H4 (cell line): ENCODE results near the gene MAGI2. TPM values are rescaled to one million over a fixed set of nuclear protein-coding genes. Genes with fewer than 3 reads are reported as not detected.
A peak's percentile ranks its signal among the peaks of the same experiment; 100 is the strongest.

Experiments
- DNase-seq: peaks from one replicate; pipeline ENCODE4 v3.0.0-alpha.2; 2015; ENCODE audit warnings: low spot score
- total RNA-seq: library from RNA; depleted of rRNA; stranded (reverse); fragments of >200 nt; shearing (Covaris generic); gene quantifications from 2 replicates; pipeline ENCODE4 v1.2.3, GENCODE V29; 2014

Gene MAGI2
- total RNA-seq, 1 experiment from 2014 or later: 1.8 TPM

- no peak for DNase-seq
Observed at GRCh38 chr7:78417180-78417853, 1036.2 kb downstream of the MAGI2 start.

- DNase-seq: no peak
Observed at GRCh38 chr7:78413568-78413967, 1039.9 kb downstream of the MAGI2 start.

GRCh38 chr7:78412216-78412858 is 1041.1 kb downstream of the MAGI2 start:
- no peak for DNase-seq

- no peak for DNase-seq
Observed at GRCh38 chr7:78407031-78407430, 1046.4 kb downstream of the MAGI2 start.

- DNase-seq: no peak
Observed at GRCh38 chr7:78406531-78406930, 1046.9 kb downstream of the MAGI2 start.

GRCh38 chr7:78402096-78402495 is 1051.4 kb downstream of the MAGI2 start:
- no peak for DNase-seq

- no peak for DNase-seq
Observed at GRCh38 chr7:78400038-78400437, 1053.4 kb downstream of the MAGI2 start.

- peak; percentile 20 for DNase-seq
Observed at GRCh38 chr7:78399033-78399769, 1054.3 kb downstream of the MAGI2 start.

GRCh38 chr7:78398576-78398975 is 1054.9 kb downstream of the MAGI2 start:
- DNase-seq: no peak

GRCh38 chr7:78398081-78398480 is 1055.4 kb downstream of the MAGI2 start:
- DNase-seq: no peak

GRCh38 chr7:78396210-78396609 is 1057.3 kb downstream of the MAGI2 start:
- DNase-seq: no peak

GRCh38 chr7:78395298-78396036 is 1058.0 kb downstream of the MAGI2 start:
- DNase-seq: no peak

- no peak for DNase-seq
Observed at GRCh38 chr7:78389022-78389421, 1064.4 kb downstream of the MAGI2 start.

- no peak for DNase-seq
Observed at GRCh38 chr7:78386520-78386919, 1066.9 kb downstream of the MAGI2 start.

GRCh38 chr7:78383096-78383880 is 1070.2 kb downstream of the MAGI2 start:
- DNase-seq: no peak

- DNase-seq: no peak
Observed at GRCh38 chr7:78379148-78379547, 1074.3 kb downstream of the MAGI2 start.

- no peak for DNase-seq
Observed at GRCh38 chr7:78377532-78377931, 1075.9 kb downstream of the MAGI2 start.

GRCh38 chr7:78370936-78371335 is 1082.5 kb downstream of the MAGI2 start:
- DNase-seq: no peak

- no peak for DNase-seq
Observed at GRCh38 chr7:78368771-78369170, 1084.7 kb downstream of the MAGI2 start.

- no peak for DNase-seq
Observed at GRCh38 chr7:78367280-78367773, 1086.1 kb downstream of the MAGI2 start.

GRCh38 chr7:78363866-78364265 is 1089.6 kb downstream of the MAGI2 start:
- no peak for DNase-seq
